Activated B cell treated with CpG ODN at 0.5 μM for 24 hours (primary cell): Measurements from ENCODE around the gene PIGB. TPM values are rescaled to one million over a fixed set of nuclear protein-coding genes. Genes with fewer than 3 reads are reported as not detected.
"Not testable (repeated sequence)": the region's sequence is repeated elsewhere in the genome, so short reads cannot be mapped to it uniquely, and the experiment has no call there.

Experiments used
- ATAC-seq: fragments of 200-7000 bp; cut with Tn5 transposase; one replicate; pipeline ENCODE4 v1.10.0; 2021; ENCODE audit warnings: low read depth, mild to moderate bottlenecking, moderate library complexity
- CTCF ChIA-PET: fragments of 350-600 bp; sonication (Branson Sonifier 250); formaldehyde crosslinking; loops from one replicate; lab custom pipeline; 2021; ENCODE audit warnings: antibody characterized with exemption; lab: Charles Lee
- POLR2A ChIA-PET: fragments of 350-600 bp; sonication (Branson Sonifier 250); formaldehyde crosslinking; loops from one replicate; lab custom pipeline; 2021; ENCODE audit warnings: antibody characterized with exemption; lab: Charles Lee
- DNase-seq: peaks from one replicate; pipeline ENCODE4 v3.0.0; 2022
- H3K27ac Mint-ChIP-seq: one replicate; pipeline ENCODE4 v1.8.0; 2020; ENCODE audit warnings: mixed read lengths
- H3K27me3 Mint-ChIP-seq: one replicate; pipeline ENCODE4 v1.8.0; 2021; ENCODE audit warnings: mixed read lengths
- H3K36me3 Mint-ChIP-seq: one replicate; pipeline ENCODE4 v1.8.0; 2021; ENCODE audit warnings: low read depth, mixed read lengths
- H3K4me1 Mint-ChIP-seq: one replicate; pipeline ENCODE4 v1.8.0; 2021; ENCODE audit warnings: mixed read lengths
- H3K4me3 Mint-ChIP-seq: one replicate; pipeline ENCODE4 v1.8.0; 2020; ENCODE audit warnings: mild to moderate bottlenecking, mixed read lengths
- H3K9me3 Mint-ChIP-seq: one replicate; pipeline ENCODE4 v1.8.0; 2020; ENCODE audit warnings: mixed read lengths
- CTCF ChIP-seq: fragments of 200-600 bp; IDR thresholded peaks from one replicate; pipeline ENCODE4 v1.8.0; 2022; ENCODE audit warnings: antibody characterized with exemption, mild to moderate bottlenecking
- intact Hi-C: fragments of 100-400 bp; cut with micrococcal nuclease; formaldehyde crosslinking; loops from one replicate; pipeline ENCODE4 v1.15.1; 2024
- total RNA-seq: library from RNA; stranded (reverse); gene quantifications from 2 replicates; pipeline ENCODE4 v1.2.3, GENCODE V29; 2022

The PIGB gene
- total RNA-seq, 1 donor from 2014 or later = 29.8 TPM

- intact Hi-C loops = no loop called here
Observed at GRCh38 chr15:55389264-55389607, 70.2 kb downstream of the PIGB start.

GRCh38 chr15:55394694-55395093, 75.7 kb downstream of the PIGB start:
- intact Hi-C loops = no loop called here
- Mint-ChIP-seq H3K9me3 (no peaks in the 10 kb centered on the region), H3K27me3 (no peaks in the 10 kb centered on the region), H3K27ac (no peak overlapping the region), H3K4me3 (no peak overlapping the region), H3K4me1 (no peaks in the 10 kb centered on the region), H3K36me3 (peaks cover 26% of the 10 kb centered on the region)
- ChIA-PET POLR2A (no interaction called here), CTCF (no interaction called here)
- no peak for ATAC-seq
- no peak for TF ChIP-seq CTCF
- DNase-seq = no peak

More at GRCh38 chr15:55389264-55389607, 70.2 kb downstream of the PIGB start:
- no peaks in the 10 kb centered on the region for H3K27me3 Mint-ChIP-seq
- peaks cover 34% of the 10 kb centered on the region for H3K36me3 Mint-ChIP-seq
- ATAC-seq (no peak), DNase-seq (no peak)
- CTCF ChIA-PET = no interaction called here
- no peak for TF ChIP-seq CTCF
- no peak overlapping the region for H3K27ac Mint-ChIP-seq
- H3K9me3 Mint-ChIP-seq = no peaks in the 10 kb centered on the region
- POLR2A ChIA-PET = no interaction called here
- H3K4me1 Mint-ChIP-seq = no peaks in the 10 kb centered on the region
- no peak overlapping the region for H3K4me3 Mint-ChIP-seq

- H3K4me3 Mint-ChIP-seq = no peak overlapping the region
- H3K36me3 Mint-ChIP-seq = peaks cover 26% of the 10 kb centered on the region
- H3K27me3 Mint-ChIP-seq = no peaks in the 10 kb centered on the region
- no peak for TF ChIP-seq CTCF
- CTCF ChIA-PET = no interaction called here
- intact Hi-C loops = no loop called here
- H3K4me1 Mint-ChIP-seq = peaks cover 9% of the 10 kb centered on the region
- ATAC-seq = no peak
- no peak for DNase-seq
- POLR2A ChIA-PET = interaction anchor here (1.2 kb wide), 1 partner anchor 10 kb away, joined by 6 read pairs; the partner anchor contains the start of genes CCPG1 and PIERCE2
- H3K27ac Mint-ChIP-seq = no peak overlapping the region
- no peaks in the 10 kb centered on the region for H3K9me3 Mint-ChIP-seq
Observed at GRCh38 chr15:55398243-55398642, 79.2 kb downstream of the PIGB start.

- CTCF ChIA-PET, H3K27me3 Mint-ChIP-seq, H3K27ac Mint-ChIP-seq, ATAC-seq, DNase-seq, intact Hi-C loops, H3K9me3 Mint-ChIP-seq, H3K4me3 Mint-ChIP-seq: not testable (repeated sequence)
- peaks cover 20% of the 10 kb centered on the region for H3K4me1 Mint-ChIP-seq
- peaks cover 25% of the 10 kb centered on the region for H3K36me3 Mint-ChIP-seq
- POLR2A ChIA-PET = interaction anchor here (0.6 kb wide), 1 partner anchor 40 kb away, joined by 4 read pairs; no protein-coding TSS in a partner anchor
Observed at GRCh38 chr15:55400050-55400449, 81.0 kb downstream of the PIGB start.

- DNase-seq (no peak), ATAC-seq (no peak)
- Mint-ChIP-seq H3K27me3 (no peaks in the 10 kb centered on the region), H3K4me3 (no peak overlapping the region), H3K27ac (no peak overlapping the region), H3K9me3 (no peaks in the 10 kb centered on the region), H3K4me1 (peaks cover 23% of the 10 kb centered on the region), H3K36me3 (peaks cover 17% of the 10 kb centered on the region)
- intact Hi-C loops = no loop called here
- TF ChIP-seq CTCF = no peak
- ChIA-PET POLR2A (interaction anchor here (1.1 kb wide), 1 partner anchor 83 kb away, joined by 4 read pairs; the partner anchor contains the start of genes PIGB and PIGBOS1), CTCF (no interaction called here)
Observed at GRCh38 chr15:55401786-55402246, 82.8 kb downstream of the PIGB start.

GRCh38 chr15:55402707-55403106, 83.7 kb downstream of the PIGB start:
- TF ChIP-seq CTCF = no peak
- Mint-ChIP-seq H3K27ac (peak overlapping the region; percentile 56), H3K9me3 (no peaks in the 10 kb centered on the region), H3K36me3 (peaks cover 13% of the 10 kb centered on the region), H3K27me3 (no peaks in the 10 kb centered on the region), H3K4me3 (no peak overlapping the region), H3K4me1 (peaks cover 29% of the 10 kb centered on the region)
- intact Hi-C loops = no loop called here
- ATAC-seq = no peak
- CTCF ChIA-PET = no interaction called here
- DNase-seq = no peak
- POLR2A ChIA-PET = interaction anchor here (1.1 kb wide), 1 partner anchor 84 kb away, joined by 4 read pairs; the partner anchor contains the start of genes PIGB and PIGBOS1
